ENCODE measurements around the gene RIMS1. TPM values are rescaled to one million over a fixed set of nuclear protein-coding genes. Genes with fewer than 3 reads are reported as not detected.

The RIMS1 gene
- total and polyA plus RNA-seq, 2 donors (not counting 3 experiments of a cell fraction or from before 2014, with no cell fraction given): 0.15 TPM; not detected in 1

GRCh38 chr6:72324591-72324990, 438.2 kb downstream of the RIMS1 start:
- no peak for FAIRE-seq
- no peaks in the 10 kb centered on the region for H3K79me2 ChIP-seq (ENCODE audit: control insufficient read depth, insufficient read depth, low read length)
- ChIA-PET CTCF (no interaction called here), POLR2A (no interaction called here)
- H3K4me1 ChIP-seq (ENCODE audit: control insufficient read depth, extremely low read depth, insufficient read depth, low read length): no peaks in the 10 kb centered on the region
- no peak overlapping the region for H3K4me2 ChIP-seq (ENCODE audit: insufficient read depth, low read length)
- no peak overlapping the region for H2AFZ ChIP-seq (ENCODE audit: low read depth, low read length)
- no peak overlapping the region for H3K4me3 ChIP-seq (replicated peaks in 1 of 3; ENCODE audit: insufficient read depth in 1 of 3, low read depth in 1 of 3, low read length in 3 of 3)
- DNase-seq (ENCODE audit: low read depth, low spot score): no peak
- H3K9me3 ChIP-seq (replicated peaks; ENCODE audit: control insufficient read depth, insufficient read depth, low read length): no peaks in the 10 kb centered on the region
- H3K27me3 ChIP-seq (ENCODE audit: control insufficient read depth in 2 of 2, insufficient read depth in 2 of 2, low read length in 2 of 2): no peaks in the 10 kb centered on the region
- no peak for TF ChIP-seq POLR2AphosphoS5 (IDR thresholded peaks at IDR 0.05; ENCODE audit: insufficient read depth, low read depth, low read length)
- TF ChIP-seq GATA2 (IDR thresholded peaks at IDR 0.05; ENCODE audit: insufficient read depth, insufficient read length, low read depth, low read length): no peak
- no peak for TF ChIP-seq EZH2 (IDR thresholded peaks at IDR 0.05; ENCODE audit: borderline replicate concordance, low read depth, low read length, severe bottlenecking)
- TF ChIP-seq JUN (IDR thresholded peaks at IDR 0.05; ENCODE audit: borderline replicate concordance, insufficient read depth, insufficient read length, low read depth): no peak
- no peak for TF ChIP-seq MYC (IDR thresholded peaks at IDR 0.05; ENCODE audit: low read depth, low read length)
- TF ChIP-seq POLR2A (IDR thresholded peaks at IDR 0.05; ENCODE audit: low read depth, low read length): no peak
- TF ChIP-seq MAX (IDR thresholded peaks at IDR 0.05; ENCODE audit: insufficient read depth, insufficient read length): no peak
- no peak for TF ChIP-seq FOS (IDR thresholded peaks at IDR 0.05; ENCODE audit: borderline replicate concordance, insufficient read depth, low read length)
- no peak for TF ChIP-seq CTCF (IDR thresholded peaks at IDR 0.05; ENCODE audit: extremely low read depth in 1 of 2, insufficient read depth in 1 of 2, low read depth in 1 of 2, low read length in 2 of 2)
- H3K27ac ChIP-seq (ENCODE audit: insufficient read depth, low read depth, low read length): no peak overlapping the region
- BruUV-seq (replicated peaks): no TSS peak
- H3K9me1 ChIP-seq (replicated peaks; ENCODE audit: control insufficient read depth, extremely low read depth, insufficient read depth, low read length): no peaks in the 10 kb centered on the region
- H3K9ac ChIP-seq (replicated peaks; ENCODE audit: extremely low read depth, insufficient read depth, low read length): no peak overlapping the region
- H3K36me3 ChIP-seq (ENCODE audit: control insufficient read depth in 2 of 2, extremely low read depth in 1 of 2, insufficient read depth in 2 of 2, low read length in 2 of 2): no peaks in the 10 kb centered on the region
- H4K20me1 ChIP-seq (replicated peaks; ENCODE audit: control insufficient read depth, extremely low read depth, insufficient read depth, low read length): no peaks in the 10 kb centered on the region
- dilution Hi-C loops (cut with MboI; ENCODE audit: extremely low pct_ligation_motif_present, low sequenced_read_pairs): no loop called here
- intact Hi-C loops (cut with micrococcal nuclease): no loop called here
